ENCODE results near the gene SHMT2. TPM values are rescaled to one million over a fixed set of nuclear protein-coding genes. Genes with fewer than 3 reads are reported as not detected.

The SHMT2 gene
- total RNA-seq, 1 donor from 2014 or later = 310 TPM

DNA sequence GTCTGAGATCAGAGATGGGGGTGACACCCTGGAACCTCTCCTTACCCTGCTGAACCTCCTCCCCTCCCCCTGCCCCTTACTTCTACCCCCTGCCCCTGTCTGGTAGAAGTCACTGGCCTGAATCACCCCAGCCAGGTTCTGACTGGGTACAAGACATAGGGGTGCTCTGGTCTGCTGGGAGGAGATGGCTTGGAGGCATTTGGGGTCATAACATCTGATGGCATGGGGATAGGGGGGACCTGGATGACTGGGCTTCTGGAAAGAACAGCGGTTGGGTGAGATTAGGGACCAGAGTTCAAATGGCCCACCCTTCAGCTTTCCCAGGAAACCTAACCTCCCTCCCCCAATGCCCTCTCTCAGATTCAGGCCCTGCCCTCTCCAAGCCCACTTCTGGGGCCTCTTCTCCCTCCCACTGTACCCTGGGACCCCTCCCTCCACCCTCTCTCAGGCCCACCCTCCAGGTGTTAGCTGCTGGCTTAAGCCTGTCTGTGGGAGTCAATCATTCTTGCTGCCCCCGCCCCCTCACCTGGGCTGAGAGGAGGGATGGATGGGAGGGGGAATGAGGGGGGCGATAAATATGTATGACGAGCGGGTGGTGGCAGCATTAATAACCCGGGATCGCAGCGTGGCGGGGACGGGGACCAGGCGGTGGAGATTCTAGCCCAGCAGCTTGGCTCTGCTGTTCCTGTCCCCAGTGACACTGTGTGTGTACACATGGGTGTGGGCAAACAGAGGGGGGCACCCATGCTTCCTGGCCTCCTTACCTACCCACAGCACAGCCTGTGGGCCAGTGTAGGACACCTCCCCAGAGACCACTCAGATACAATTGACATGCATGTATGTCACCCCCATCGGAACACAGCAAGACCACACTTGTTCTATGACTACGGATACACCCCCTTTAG is 7.0 kb upstream of the SHMT2 start:
- DNase-seq = no peak
- Mint-ChIP-seq H3K27ac (no peak overlapping the region), H3K4me1 (peaks cover 43% of the 10 kb centered on the region), H3K9me3 (no peaks in the 10 kb centered on the region), H3K27me3 (peaks cover 79% of the 10 kb centered on the region), H3K4me3 (no peak overlapping the region), H3K36me3 (ENCODE audit: low read depth) (peaks cover 2% of the 10 kb centered on the region)
- intact Hi-C loops (cut with micrococcal nuclease) = no loop called here

DNA sequence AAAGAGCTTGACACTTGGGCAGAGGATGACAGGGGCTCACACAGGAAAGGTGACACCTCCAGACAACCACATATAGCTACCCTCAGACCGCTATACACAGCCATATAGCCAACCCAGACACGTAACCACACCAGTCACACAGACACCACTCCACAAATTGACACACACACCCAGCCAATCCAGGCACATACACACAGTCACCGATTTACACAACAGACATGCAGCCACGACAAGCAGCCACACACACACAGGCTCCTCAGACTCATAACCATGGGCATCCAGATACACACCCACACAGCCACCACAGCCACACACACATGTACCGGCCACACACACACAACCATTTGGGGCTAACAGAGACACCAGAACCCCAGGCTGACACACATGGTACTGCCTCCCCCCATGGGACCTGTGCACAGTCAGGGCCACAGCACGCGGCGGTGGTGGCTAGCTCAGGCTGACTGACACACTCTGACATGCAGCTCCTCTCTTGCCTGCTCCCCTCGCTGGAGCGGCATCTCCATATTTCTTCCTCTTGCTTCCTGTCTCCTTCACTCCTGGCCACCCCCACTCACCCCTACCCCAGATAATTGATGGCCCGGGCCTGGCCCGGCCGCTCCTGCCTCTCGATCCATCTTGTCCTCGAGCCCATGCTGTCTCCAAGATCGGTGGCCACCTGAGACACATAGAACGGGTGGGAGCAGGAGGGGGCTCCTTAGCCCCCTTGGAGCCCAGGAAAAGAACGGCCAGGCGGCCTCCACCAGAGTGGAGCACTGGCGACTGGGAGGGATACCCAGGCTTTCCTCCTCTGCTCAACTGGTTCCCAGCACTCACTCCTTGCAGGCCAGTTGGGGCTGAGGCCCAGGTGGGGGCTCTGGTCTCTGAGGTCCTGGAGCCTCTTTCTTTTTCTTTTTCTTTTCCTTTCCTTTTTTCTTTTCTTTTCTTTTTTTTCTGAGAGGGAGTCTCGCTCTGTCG is 6.0 kb upstream of the SHMT2 start:
- Mint-ChIP-seq H3K27ac (no peak overlapping the region), H3K4me1 (peaks cover 46% of the 10 kb centered on the region), H3K36me3 (ENCODE audit: low read depth) (peaks cover 2% of the 10 kb centered on the region), H3K9me3 (no peaks in the 10 kb centered on the region), H3K27me3 (peaks cover 73% of the 10 kb centered on the region), H3K4me3 (no peak overlapping the region)
- intact Hi-C loops (cut with micrococcal nuclease) = loop anchor here (2.0 kb wide), 1 partner anchor 15 kb away; no protein-coding TSS in a partner anchor
- DNase-seq = no peak

- Mint-ChIP-seq H3K27me3 (peaks cover 63% of the 10 kb centered on the region), H3K4me1 (peaks cover 53% of the 10 kb centered on the region), H3K9me3 (no peaks in the 10 kb centered on the region), H3K4me3 (no peak overlapping the region), H3K27ac (no peak overlapping the region), H3K36me3 (ENCODE audit: low read depth) (peaks cover 2% of the 10 kb centered on the region)
- intact Hi-C loops (cut with micrococcal nuclease) = loop anchor here (2.0 kb wide), 1 partner anchor 14 kb away; no protein-coding TSS in a partner anchor
- DNase-seq = no peak
These were observed 5.1 kb upstream of the SHMT2 start for GRCh38 chr12:57224278-57224972.

DNA sequence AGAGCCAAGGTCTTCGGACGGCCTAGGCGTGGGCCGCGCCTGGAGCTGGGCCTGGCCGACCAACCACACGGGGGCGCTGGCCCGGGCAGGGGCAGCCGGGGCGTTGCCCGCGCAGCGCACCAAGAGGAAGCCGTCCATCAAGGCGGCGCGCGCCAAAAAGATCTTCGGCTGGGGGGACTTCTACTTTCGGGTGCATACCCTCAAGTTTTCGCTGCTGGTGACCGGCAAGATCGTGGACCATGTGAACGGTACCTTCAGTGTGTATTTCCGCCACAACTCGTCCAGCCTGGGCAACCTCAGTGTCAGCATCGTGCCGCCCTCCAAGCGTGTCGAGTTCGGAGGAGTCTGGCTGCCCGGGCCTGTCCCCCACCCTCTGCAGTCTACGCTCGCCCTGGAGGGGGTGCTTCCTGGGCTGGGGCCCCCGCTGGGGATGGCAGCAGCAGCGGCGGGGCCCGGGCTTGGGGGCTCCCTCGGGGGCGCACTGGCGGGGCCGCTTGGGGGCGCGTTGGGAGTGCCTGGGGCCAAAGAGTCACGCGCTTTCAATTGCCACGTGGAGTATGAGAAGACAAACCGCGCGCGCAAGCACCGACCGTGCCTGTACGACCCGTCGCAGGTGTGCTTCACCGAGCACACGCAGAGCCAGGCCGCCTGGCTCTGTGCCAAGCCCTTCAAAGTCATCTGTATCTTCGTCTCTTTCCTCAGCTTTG is 4.4 kb upstream of the SHMT2 start:
- peak overlapping the region; percentile 59 for H3K27ac Mint-ChIP-seq
- no peaks in the 10 kb centered on the region for H3K9me3 Mint-ChIP-seq
- peaks cover 8% of the 10 kb centered on the region for H3K36me3 Mint-ChIP-seq (ENCODE audit: low read depth)
- H3K4me3 Mint-ChIP-seq = peak overlapping the region; percentile 60
- H3K27me3 Mint-ChIP-seq = peaks cover 58% of the 10 kb centered on the region
- peaks cover 57% of the 10 kb centered on the region for H3K4me1 Mint-ChIP-seq
- DNase-seq = peak; percentile 91
- intact Hi-C loops (cut with micrococcal nuclease) = loop anchor here (2.0 kb wide), 1 partner anchor 14 kb away; no protein-coding TSS in a partner anchor

GRCh38 chr12:57225680-57226210 is 3.8 kb upstream of the SHMT2 start:
- Mint-ChIP-seq H3K27ac (peak overlapping the region; percentile 40), H3K4me3 (peak overlapping the region; percentile 50), H3K4me1 (peaks cover 60% of the 10 kb centered on the region), H3K27me3 (peaks cover 55% of the 10 kb centered on the region), H3K36me3 (ENCODE audit: low read depth) (peaks cover 14% of the 10 kb centered on the region), H3K9me3 (no peaks in the 10 kb centered on the region)
- intact Hi-C loops (cut with micrococcal nuclease) = loop anchor here (2.0 kb wide), 1 partner anchor 13 kb away; no protein-coding TSS in a partner anchor
- no peak for DNase-seq

DNA sequence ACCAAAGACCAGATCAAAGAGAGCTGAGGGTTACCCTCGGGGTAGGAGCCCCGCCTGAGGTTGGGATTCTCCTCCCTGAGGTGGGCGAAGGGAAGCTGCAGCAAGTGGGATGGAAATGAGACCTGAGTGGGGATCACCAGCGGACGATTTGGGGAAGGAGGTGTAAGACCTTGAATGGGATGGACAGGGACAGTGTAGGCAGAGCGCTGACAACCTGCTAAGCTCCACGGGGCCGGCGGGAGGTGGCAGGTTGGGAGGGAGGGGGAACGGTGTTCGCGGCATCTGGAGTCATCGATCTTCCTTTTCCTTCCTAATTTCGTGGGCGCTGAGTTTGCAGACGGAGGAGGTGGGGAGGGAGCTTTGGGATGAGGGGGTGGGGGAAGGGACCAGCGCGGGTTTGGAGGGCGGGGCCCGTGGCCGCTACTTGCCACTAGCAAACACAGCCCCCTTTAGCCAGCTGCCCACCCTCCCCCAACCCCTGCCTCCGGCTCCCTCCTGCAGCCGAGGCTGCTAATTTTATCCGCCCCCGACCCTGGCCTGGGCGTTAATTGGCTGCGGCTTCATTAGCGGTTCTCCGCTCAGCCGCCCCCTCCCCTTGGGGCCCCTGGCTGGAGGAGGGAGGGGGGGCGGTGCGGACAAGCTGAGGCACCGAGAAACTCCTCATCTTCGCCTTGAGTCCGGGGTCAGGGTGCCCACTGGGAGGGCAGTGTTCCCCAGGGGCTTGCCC is 2.8 kb upstream of the SHMT2 start:
- Mint-ChIP-seq H3K4me1 (peaks cover 56% of the 10 kb centered on the region), H3K9me3 (no peaks in the 10 kb centered on the region), H3K36me3 (ENCODE audit: low read depth) (peaks cover 20% of the 10 kb centered on the region), H3K27ac (no peak overlapping the region), H3K4me3 (peak overlapping the region; percentile 53), H3K27me3 (peaks cover 45% of the 10 kb centered on the region)
- intact Hi-C loops (cut with micrococcal nuclease) = loop anchor here (1.0 kb wide), 1 partner anchor 7 kb away; no protein-coding TSS in a partner anchor
- DNase-seq = no peak

DNA sequence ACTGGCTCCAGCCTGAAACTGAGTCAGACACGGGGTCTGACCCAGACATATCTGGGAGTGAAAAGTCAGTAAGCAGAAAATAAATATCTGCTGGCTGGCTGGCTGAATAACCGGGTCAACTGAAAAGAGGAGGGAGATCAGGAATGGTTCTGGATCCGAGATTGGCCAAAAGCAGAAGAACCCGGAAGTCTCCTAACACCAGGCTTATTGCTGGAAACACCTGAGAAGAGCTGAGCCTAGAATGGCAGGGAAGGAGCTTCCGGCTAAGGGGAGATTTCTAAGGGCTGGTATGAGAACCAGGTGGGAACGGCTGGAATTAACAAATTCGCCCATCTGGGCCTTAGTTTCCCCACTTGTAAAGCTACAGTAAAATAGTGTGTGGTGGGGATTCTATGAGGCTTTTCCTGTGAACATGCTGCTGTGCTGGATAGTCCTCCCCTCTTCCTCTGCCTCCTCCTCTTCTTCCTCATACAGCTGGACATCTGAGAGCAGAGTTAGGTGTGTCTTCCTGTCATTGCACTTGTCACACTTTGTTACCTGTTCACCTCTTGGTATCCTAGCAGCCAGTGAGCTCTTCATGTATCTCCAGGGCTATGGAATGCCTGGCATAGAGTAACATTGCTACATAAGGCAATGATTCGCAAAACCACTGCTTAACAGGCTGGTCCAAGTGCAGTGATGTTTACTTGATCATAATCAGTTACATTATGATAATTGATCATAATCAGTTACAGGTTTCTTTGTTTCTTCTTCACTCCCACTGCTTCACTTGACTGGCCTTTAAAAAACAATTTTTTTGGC is 2.0 kb upstream of the SHMT2 start:
- intact Hi-C loops (cut with micrococcal nuclease) = loop anchor here (1.0 kb wide), 1 partner anchor 8 kb away; no protein-coding TSS in a partner anchor
- H3K36me3 Mint-ChIP-seq (ENCODE audit: low read depth) = peaks cover 26% of the 10 kb centered on the region
- no peak for DNase-seq
- H3K27ac Mint-ChIP-seq = peak overlapping the region; percentile 13
- H3K4me3 Mint-ChIP-seq = peak overlapping the region; percentile 53
- H3K9me3 Mint-ChIP-seq = no peaks in the 10 kb centered on the region
- peaks cover 55% of the 10 kb centered on the region for H3K4me1 Mint-ChIP-seq
- H3K27me3 Mint-ChIP-seq = peaks cover 37% of the 10 kb centered on the region

- Mint-ChIP-seq H3K27ac (peak overlapping the region; percentile 98), H3K4me3 (peak overlapping the region; percentile 100), H3K27me3 (peaks cover 21% of the 10 kb centered on the region), H3K36me3 (ENCODE audit: low read depth) (peaks cover 39% of the 10 kb centered on the region), H3K9me3 (no peaks in the 10 kb centered on the region), H3K4me1 (peaks cover 50% of the 10 kb centered on the region)
- peak; percentile 81 for DNase-seq
- intact Hi-C loops (cut with micrococcal nuclease) = loop anchor here (1.0 kb wide), 1 partner anchor 10 kb away; no protein-coding TSS in a partner anchor
These were observed 371 bp upstream of the SHMT2 start for GRCh38 chr12:57229046-57229633.

- Mint-ChIP-seq H3K9me3 (no peaks in the 10 kb centered on the region), H3K27me3 (peaks cover 15% of the 10 kb centered on the region), H3K36me3 (ENCODE audit: low read depth) (peaks cover 49% of the 10 kb centered on the region), H3K4me1 (peaks cover 54% of the 10 kb centered on the region), H3K4me3 (peak overlapping the region; percentile 100), H3K27ac (peak overlapping the region; percentile 98)
- intact Hi-C loops (cut with micrococcal nuclease) = no loop called here
- no peak for DNase-seq
These were observed 1.1 kb downstream of the SHMT2 start for GRCh38 chr12:57230381-57231155.

DNA sequence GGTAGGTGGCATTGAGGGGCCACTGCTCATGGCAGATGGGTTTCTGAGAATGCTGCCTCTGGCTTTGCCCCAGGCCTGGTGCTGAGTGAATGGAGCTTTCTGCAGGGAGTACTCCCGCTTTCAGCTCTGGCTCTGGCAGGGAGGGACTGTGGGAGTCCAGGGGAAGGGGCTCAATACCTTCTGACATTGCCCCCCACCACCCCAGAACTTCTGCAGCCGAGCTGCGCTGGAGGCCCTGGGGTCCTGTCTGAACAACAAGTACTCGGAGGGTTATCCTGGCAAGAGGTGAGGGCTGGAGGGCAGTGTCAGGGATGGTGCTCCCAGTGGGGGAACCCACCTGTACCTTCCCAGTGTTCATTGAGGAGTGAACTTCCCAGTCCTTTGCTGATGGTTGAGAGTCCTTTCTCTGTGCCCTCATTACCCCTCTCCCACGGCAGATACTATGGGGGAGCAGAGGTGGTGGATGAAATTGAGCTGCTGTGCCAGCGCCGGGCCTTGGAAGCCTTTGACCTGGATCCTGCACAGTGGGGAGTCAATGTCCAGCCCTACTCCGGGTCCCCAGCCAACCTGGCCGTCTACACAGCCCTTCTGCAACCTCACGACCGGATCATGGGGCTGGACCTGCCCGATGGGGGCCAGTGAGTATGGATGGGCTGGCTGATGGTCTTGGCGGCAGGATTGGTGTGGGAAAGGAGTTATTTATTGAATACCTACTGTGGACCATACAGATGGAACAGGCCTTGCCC is 1.9 kb downstream of the SHMT2 start:
- intact Hi-C loops (cut with micrococcal nuclease) = no loop called here
- Mint-ChIP-seq H3K4me3 (peak overlapping the region; percentile 100), H3K9me3 (no peaks in the 10 kb centered on the region), H3K4me1 (peaks cover 50% of the 10 kb centered on the region), H3K27ac (no peak overlapping the region), H3K36me3 (ENCODE audit: low read depth) (peaks cover 51% of the 10 kb centered on the region), H3K27me3 (peaks cover 10% of the 10 kb centered on the region)
- no peak for DNase-seq
